K562 (cell line): ENCODE measurements around the gene PBX2. TPM values are rescaled to one million over a fixed set of nuclear protein-coding genes. Genes with fewer than 3 reads are reported as not detected.

Source experiments
- BCLAF1 ChIP-seq, 2 experiments: fragments of 450-650 bp in 1 of 2; IDR thresholded peaks; 2 replicates each; pipeline ENCODE4 v1.6.1; 2011 to 2017; ENCODE audit warnings: low read depth in 2 of 2, antibody characterized with exemption in 1 of 2, borderline replicate concordance in 1 of 2, low read length in 1 of 2, mild to moderate bottlenecking in 1 of 2, mixed read lengths in 1 of 2; ENCODE audit not compliant: control insufficient read depth in 1 of 2
- BMI1 ChIP-seq: fragments of 150-350 bp; IDR thresholded peaks from 2 replicates; pipeline ENCODE4 v1.6.1; 2014; ENCODE audit warnings: low read length
- CEBPG ChIP-seq, 3 experiments: fragments of 200-800 bp in 1 of 3; sonication (Bioruptor generic) in 1 of 3; sonication (generic) in 1 of 3; formaldehyde crosslinking in 1 of 3; IDR thresholded peaks in 2 of 3; conservative IDR thresholded peaks in 1 of 3; 2 replicates each; pipeline versions ENCODE4 v1.6.1 to v1.8.0; 2016 to 2022; ENCODE audit warnings: missing compliant biosample characterization in 2 of 3, missing genetic modification characterization in 2 of 3, mild to moderate bottlenecking in 1 of 3, missing genetic modification reagents in 1 of 3
- FOXO4 ChIP-seq: fragments of 450-650 bp; formaldehyde crosslinking; IDR thresholded peaks from 2 replicates; pipeline ENCODE4 v1.4.0; 2020; ENCODE audit warnings: mild to moderate bottlenecking, moderate library complexity
- GATAD2A ChIP-seq: fragments of 450-650 bp; IDR thresholded peaks from 2 replicates; pipeline ENCODE4 v1.6.1; 2017
- KAT7 ChIP-seq: sonication (generic); formaldehyde crosslinking; IDR thresholded peaks from 2 replicates; pipeline ENCODE4 v1.8.0; 2022; ENCODE audit warnings: missing genetic modification reagents, mild to moderate bottlenecking, borderline replicate concordance
- KLF13 ChIP-seq: fragments of 450-650 bp; IDR thresholded peaks from 2 replicates; pipeline ENCODE4 v1.6.1; 2016; ENCODE audit warnings: missing genetic modification characterization, low read depth, mild to moderate bottlenecking, missing compliant biosample characterization, moderate library complexity, borderline replicate concordance
- MYNN ChIP-seq, 2 experiments: sonication (generic); formaldehyde crosslinking in 1 of 2; IDR thresholded peaks; 2 replicates each; pipeline versions ENCODE4 v1.5.0 to v1.6.1; 2016 to 2020; ENCODE audit warnings: antibody characterized with exemption in 1 of 2, missing genetic modification reagents in 1 of 2
- NCOA1 ChIP-seq: fragments of 450-650 bp; IDR thresholded peaks from 2 replicates; pipeline ENCODE4 v1.6.1; 2016; ENCODE audit warnings: low read depth
- NUFIP1 ChIP-seq: fragments of 450-650 bp; IDR thresholded peaks from 2 replicates; pipeline ENCODE4 v1.6.1; 2018; ENCODE audit not compliant: partially characterized antibody
- SAP30 ChIP-seq: fragments of 200-600 bp; sonication (generic); IDR thresholded peaks from 2 replicates; pipeline ENCODE4 v1.6.1; 2012; ENCODE audit warnings: borderline replicate concordance, low read depth, mild to moderate bottlenecking, moderate library complexity, low read length, control low read depth, inconsistent platforms; ENCODE audit not compliant: insufficient read depth, poor library complexity, severe bottlenecking
- SMC3 ChIP-seq: conservative IDR thresholded peaks from 2 replicates; pipeline ENCODE4 v1.6.1; 2011; ENCODE audit warnings: low read depth, low read length, improper control_type of control experiment; ENCODE audit not compliant: insufficient read depth
- TCF3 ChIP-seq: sonication (generic); formaldehyde crosslinking; IDR thresholded peaks from 2 replicates; pipeline ENCODE4 v1.4.0; 2020; ENCODE audit warnings: mild to moderate bottlenecking, missing genetic modification reagents
- TFAM ChIP-seq: fragments of 250-450 bp; sonication (Bioruptor Pico); conservative IDR thresholded peaks from 2 replicates; pipeline ENCODE4 v1.5.0; 2021; ENCODE audit warnings: mild to moderate bottlenecking, moderate library complexity
- ZNF143 ChIP-seq: sonication (generic); formaldehyde crosslinking; IDR thresholded peaks from 2 replicates; pipeline ENCODE4 v1.9.0; 2022; ENCODE audit warnings: mild to moderate bottlenecking, missing genetic modification reagents
- ZNF175 ChIP-seq: fragments of 200-800 bp; sonication (Bioruptor generic); IDR thresholded peaks from 2 replicates; pipeline ENCODE4 v1.6.1; 2016; ENCODE audit warnings: low read depth, mild to moderate bottlenecking, missing genetic modification characterization, missing compliant biosample characterization
- ZNF24 ChIP-seq: fragments of 450-650 bp; IDR thresholded peaks from 2 replicates; pipeline ENCODE4 v1.6.1; 2016
- ZNF311 ChIP-seq: fragments of 250-450 bp; sonication (Bioruptor Pico); IDR thresholded peaks from 2 replicates; pipeline ENCODE4 v1.4.0; 2020; ENCODE audit warnings: mild to moderate bottlenecking, moderate library complexity
- polyA plus RNA-seq, 8 experiments: library from polyadenylated mRNA; depleted of rRNA in 4 of 8; stranded (reverse) in 5 of 8; unstranded in 3 of 8; fragments of >200 nt; fragmentation: Nextera tagmentation in 2 of 8; fragmentation: Illumina TruSeq in 1 of 8; extraction: Ambion mirVana in 2 of 8; extraction: Trizol in 1 of 8; gene quantifications; 2 replicates each; pipeline versions ENCODE4 v1.2.1 to v1.2.3, GENCODE V29; 2011 to 2014; ENCODE audit warnings: inconsistent platforms in 1 of 8, missing spikeins in 1 of 8
- total RNA-seq, 7 experiments: library from RNA; depleted of rRNA in 6 of 7; stranded (reverse); fragments of >200 nt in 6 of 7; fragmentation: Illumina TruSeq in 2 of 7; extraction: Trizol in 2 of 7; gene quantifications; 2 replicates each; pipeline versions ENCODE4 v1.2.1 to v1.2.3, GENCODE V29; 2011 to 2021; ENCODE audit warnings: low replicate concordance in 1 of 7
- TF ChIP-seq, protein P1 (sequence below), 2 experiments: fragments of 200-800 bp in 1 of 2; sonication (Bioruptor generic) in 1 of 2; sonication (generic) in 1 of 2; formaldehyde crosslinking in 1 of 2; IDR thresholded peaks in 1 of 2; conservative IDR thresholded peaks in 1 of 2; 2 replicates each; pipeline versions ENCODE4 v1.5.0 to v1.6.1; 2016 to 2020; ENCODE audit warnings: missing compliant biosample characterization in 1 of 2, missing genetic modification characterization in 1 of 2, missing genetic modification reagents in 1 of 2

The PBX2 gene
- total and polyA plus RNA-seq, 9 of the 15 experiments (the other 6 are each of a cell fraction or from before 2014, with no cell fraction given) = 1.9 to 134 (median 62.5) TPM

DNA sequence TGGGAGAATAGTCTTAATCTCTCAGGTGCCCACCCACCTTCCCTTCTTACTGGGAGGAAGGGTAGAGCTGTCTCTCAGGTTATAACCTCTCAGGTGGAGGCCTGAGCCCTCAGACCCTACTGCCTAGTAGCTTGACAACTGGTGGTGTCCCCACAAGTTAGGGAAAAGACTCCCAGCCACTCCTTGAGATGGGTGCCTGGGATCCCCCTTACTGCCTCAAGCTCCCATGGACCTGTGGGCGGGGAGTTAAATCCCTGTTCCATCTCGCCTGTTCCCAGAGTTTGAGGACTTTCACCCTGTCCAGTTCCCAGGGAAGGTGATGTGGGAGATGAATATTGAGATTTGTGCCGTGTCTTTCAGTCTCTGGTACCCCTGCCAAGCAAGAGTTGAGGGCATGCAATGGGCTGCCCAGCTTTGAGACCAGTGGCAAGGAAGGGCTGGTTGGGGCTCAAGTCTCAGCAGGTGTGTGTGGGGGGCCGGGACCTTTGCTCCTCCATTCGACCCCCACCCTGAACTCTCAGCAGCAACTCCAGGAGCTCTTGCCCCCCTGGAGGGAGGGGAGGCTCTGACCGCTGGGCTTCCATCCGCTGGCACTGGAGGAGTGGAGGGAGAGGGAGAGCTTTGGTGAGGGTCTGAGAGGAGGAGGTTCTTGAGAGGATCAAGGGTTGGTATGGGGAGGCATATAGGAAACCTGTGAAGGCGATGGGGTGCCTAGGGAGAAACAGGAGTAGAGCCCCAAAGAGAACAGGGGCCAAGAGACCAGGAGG lies 1.1 kb upstream of the PBX2 start (continued):
- TF ChIP-seq CEBPG (CRISPR knock-in tag; IDR thresholded peaks at IDR 0.05) (0 out of 2 replicates have a peak, but pooled peaks have one; percentile 25), CEBPG (tag; conservative IDR thresholded peaks at IDR 0.05 in 1 of 2, IDR thresholded peaks at IDR 0.05 in 1 of 2) (no peak), ZNF143 (CRISPR knock-in tag) (0 out of 2 replicates have a peak, but pooled peaks have one; percentile 30), NCOA1 (no peak), SAP30 (peak; percentile 9), ZNF311 (CRISPR knock-in tag) (no peak), TCF3 (no peak), BCLAF1 (IDR thresholded peaks at IDR 0.05; ENCODE audit: borderline replicate concordance in 1 of 2, control insufficient read depth in 1 of 2, low read depth in 2 of 2, low read length in 1 of 2) (no peak), GATAD2A (peak; percentile 65; the same call in 1 of the 2 replicates), TFAM (CRISPR knock-in tag) (no peak), BMI1 (no peak), FOXO4 (no peak), MYNN (IDR thresholded peaks at IDR 0.05) (no peak), MYNN (CRISPR knock-in tag; IDR thresholded peaks at IDR 0.05) (no peak), NUFIP1 (no peak), KLF13 (tag) (no peak), KAT7 (CRISPR knock-in tag) (peak; percentile 89), ZNF175 (CRISPR knock-in tag) (no peak; the same call in 1 of the 2 replicates), SMC3 (no peak), ZNF24 (no peak)
- TF ChIP-seq, protein P1, sequence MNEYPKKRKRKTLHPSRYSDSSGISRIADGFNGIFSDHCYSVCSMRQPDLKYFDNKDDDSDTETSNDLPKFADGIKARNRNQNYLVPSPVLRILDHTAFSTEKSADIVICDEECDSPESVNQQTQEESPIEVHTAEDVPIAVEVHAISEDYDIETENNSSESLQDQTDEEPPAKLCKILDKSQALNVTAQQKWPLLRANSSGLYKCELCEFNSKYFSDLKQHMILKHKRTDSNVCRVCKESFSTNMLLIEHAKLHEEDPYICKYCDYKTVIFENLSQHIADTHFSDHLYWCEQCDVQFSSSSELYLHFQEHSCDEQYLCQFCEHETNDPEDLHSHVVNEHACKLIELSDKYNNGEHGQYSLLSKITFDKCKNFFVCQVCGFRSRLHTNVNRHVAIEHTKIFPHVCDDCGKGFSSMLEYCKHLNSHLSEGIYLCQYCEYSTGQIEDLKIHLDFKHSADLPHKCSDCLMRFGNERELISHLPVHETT (CRISPR knock-in tag; conservative IDR thresholded peaks at IDR 0.05 in 1 of 2, IDR thresholded peaks at IDR 0.05 in 1 of 2) = no peak
